Hepatocyte (in vitro differentiated cells): ENCODE data around the gene TUBB6.

ENCODE experiments used
- EZH2 ChIP-seq: fragments of 200-600 bp; sonication (generic); IDR thresholded peaks from 2 replicates; pipeline ENCODE4 v1.6.1; 2016; ENCODE audit warnings: antibody characterized with exemption, mild to moderate bottlenecking, borderline replicate concordance
- TF ChIP-seq, protein P1 (sequence below): fragments of 200-600 bp; sonication (generic); IDR thresholded peaks from 2 replicates; pipeline ENCODE4 v1.5.1; 2016; ENCODE audit warnings: antibody characterized with exemption, mild to moderate bottlenecking; ENCODE audit not compliant: poor library complexity

- TF ChIP-seq, protein P1, sequence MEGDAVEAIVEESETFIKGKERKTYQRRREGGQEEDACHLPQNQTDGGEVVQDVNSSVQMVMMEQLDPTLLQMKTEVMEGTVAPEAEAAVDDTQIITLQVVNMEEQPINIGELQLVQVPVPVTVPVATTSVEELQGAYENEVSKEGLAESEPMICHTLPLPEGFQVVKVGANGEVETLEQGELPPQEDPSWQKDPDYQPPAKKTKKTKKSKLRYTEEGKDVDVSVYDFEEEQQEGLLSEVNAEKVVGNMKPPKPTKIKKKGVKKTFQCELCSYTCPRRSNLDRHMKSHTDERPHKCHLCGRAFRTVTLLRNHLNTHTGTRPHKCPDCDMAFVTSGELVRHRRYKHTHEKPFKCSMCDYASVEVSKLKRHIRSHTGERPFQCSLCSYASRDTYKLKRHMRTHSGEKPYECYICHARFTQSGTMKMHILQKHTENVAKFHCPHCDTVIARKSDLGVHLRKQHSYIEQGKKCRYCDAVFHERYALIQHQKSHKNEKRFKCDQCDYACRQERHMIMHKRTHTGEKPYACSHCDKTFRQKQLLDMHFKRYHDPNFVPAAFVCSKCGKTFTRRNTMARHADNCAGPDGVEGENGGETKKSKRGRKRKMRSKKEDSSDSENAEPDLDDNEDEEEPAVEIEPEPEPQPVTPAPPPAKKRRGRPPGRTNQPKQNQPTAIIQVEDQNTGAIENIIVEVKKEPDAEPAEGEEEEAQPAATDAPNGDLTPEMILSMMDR = no peak
- no peak for TF ChIP-seq EZH2
These were observed 20.2 kb upstream of the TUBB6 start for GRCh38 chr18:12287684-12288402.
